ENCODE data around the gene SLC7A8.
"Not testable (repeated sequence)": the region's sequence is repeated elsewhere in the genome, so short reads cannot be mapped to it uniquely, and the experiment has no call there.

The SLC7A8 gene

DNA sequence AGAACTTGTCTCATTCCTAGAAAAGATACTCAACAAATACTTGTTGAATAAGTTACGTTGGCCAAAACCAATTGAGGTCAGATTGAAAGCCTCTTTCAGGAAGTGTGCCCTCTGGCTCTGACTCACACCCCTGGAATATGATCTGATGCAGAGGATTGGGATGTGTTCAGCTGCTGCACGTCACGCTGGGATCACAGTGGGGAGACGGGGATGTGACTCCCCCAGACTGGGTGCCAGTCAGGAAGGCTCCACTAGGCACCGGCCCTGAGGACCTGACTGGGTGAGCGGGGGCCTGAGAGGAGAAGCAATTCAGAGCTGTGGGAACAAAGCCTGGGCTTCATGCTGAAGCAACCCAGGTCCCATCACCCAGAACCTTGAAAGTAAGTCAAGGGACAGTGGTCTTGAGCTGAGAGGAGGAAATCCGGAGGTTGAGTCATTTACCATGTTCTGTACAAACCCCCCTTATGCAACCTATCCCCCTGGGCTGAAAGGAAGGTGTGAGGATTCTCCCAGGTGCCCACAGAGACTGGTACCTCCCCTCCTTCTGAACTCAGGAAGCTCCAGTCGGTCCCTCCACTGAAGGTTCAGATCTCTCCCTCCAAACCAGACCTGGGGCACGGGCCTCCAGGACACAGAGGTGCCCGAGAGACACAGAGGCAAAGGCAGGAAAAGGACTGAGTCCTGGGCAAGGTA lies 68.3 kb downstream of the SLC7A8 start:
- no peaks in the 10 kb centered on the region for H3K9me3 ChIP-seq (ENCODE audit: control insufficient read depth, low read length)
- H3K27me3 ChIP-seq (ENCODE audit: control insufficient read depth, insufficient read depth, low read length, poor library complexity, severe bottlenecking), result no peaks in the 10 kb centered on the region
- H3K4me1 ChIP-seq (ENCODE audit: control insufficient read depth, insufficient read depth, low read length), result peaks cover 21% of the 10 kb centered on the region
- no peak overlapping the region for H3K4me3 ChIP-seq (ENCODE audit: insufficient read depth, low read depth, low read length)
- H3K27ac ChIP-seq (ENCODE audit: insufficient read depth, low read depth, low read length, poor library complexity, severe bottlenecking), result no peak overlapping the region
- 91 to 94% methylated on average over 10 of the region's 10 CpGs for WGBS, 2 experiments
- no peaks in the 10 kb centered on the region for H3K36me3 ChIP-seq (ENCODE audit: control insufficient read depth, insufficient read depth, low read length)

DNA sequence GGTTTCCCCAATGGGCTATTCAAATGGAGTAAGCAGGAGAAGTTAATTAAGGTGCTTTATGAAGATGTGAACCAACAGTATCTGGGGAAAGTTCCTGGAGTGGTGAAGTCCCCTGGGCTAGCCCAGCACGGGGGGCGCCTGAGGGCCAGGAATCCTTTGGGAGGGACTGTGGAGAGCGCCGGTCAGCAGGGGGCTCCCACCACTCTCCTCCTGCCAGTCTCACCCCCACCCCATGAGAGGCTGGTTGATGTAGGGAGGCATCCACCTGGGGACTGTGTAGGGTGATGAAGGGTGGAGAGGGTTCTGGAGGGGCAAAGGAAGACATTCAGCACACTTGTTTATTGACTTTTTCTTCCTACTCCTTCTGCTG lies 68.8 kb downstream of the SLC7A8 start:
- Histone ChIP-seq H3K4me1 (ENCODE audit: control insufficient read depth, insufficient read depth, low read length) (peaks cover 18% of the 10 kb centered on the region), H3K9me3 (ENCODE audit: control insufficient read depth, low read length) (no peaks in the 10 kb centered on the region), H3K27ac (ENCODE audit: insufficient read depth, low read depth, low read length, poor library complexity, severe bottlenecking) (no peak overlapping the region), H3K4me3 (ENCODE audit: insufficient read depth, low read depth, low read length) (no peak overlapping the region), H3K36me3 (ENCODE audit: control insufficient read depth, insufficient read depth, low read length) (no peaks in the 10 kb centered on the region), H3K27me3 (ENCODE audit: control insufficient read depth, insufficient read depth, low read length, poor library complexity, severe bottlenecking) (no peaks in the 10 kb centered on the region)
- WGBS, 2 experiments, result 67 to 86% methylated on average over 4 of the region's 4 CpGs

DNA sequence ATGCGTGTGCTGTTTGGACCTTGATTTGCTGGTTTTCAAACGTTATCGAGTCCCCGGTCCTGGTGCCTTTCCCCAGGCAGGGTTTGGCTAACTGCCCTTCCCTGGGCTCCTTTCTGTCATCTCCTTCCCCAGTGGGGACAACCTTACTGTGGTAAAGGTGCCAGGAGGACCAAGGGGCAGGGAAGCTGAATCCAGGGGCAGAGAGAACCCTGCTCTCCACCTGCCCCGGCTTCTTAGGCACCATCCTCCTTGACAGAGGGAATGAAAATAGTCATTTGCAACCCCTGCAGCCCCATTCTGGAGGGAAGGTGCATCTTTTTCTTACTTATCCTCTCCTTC lies 69.4 kb downstream of the SLC7A8 start:
- Histone ChIP-seq H3K4me3 (ENCODE audit: insufficient read depth, low read depth, low read length) (no peak overlapping the region), H3K27me3 (ENCODE audit: control insufficient read depth, insufficient read depth, low read length, poor library complexity, severe bottlenecking) (no peaks in the 10 kb centered on the region), H3K27ac (ENCODE audit: insufficient read depth, low read depth, low read length, poor library complexity, severe bottlenecking) (no peak overlapping the region), H3K4me1 (ENCODE audit: control insufficient read depth, insufficient read depth, low read length) (peaks cover 16% of the 10 kb centered on the region), H3K36me3 (ENCODE audit: control insufficient read depth, insufficient read depth, low read length) (no peaks in the 10 kb centered on the region), H3K9me3 (ENCODE audit: control insufficient read depth, low read length) (no peaks in the 10 kb centered on the region)
- 75 to 80% methylated on average over 5 of the region's 5 CpGs for WGBS, 2 experiments

DNA sequence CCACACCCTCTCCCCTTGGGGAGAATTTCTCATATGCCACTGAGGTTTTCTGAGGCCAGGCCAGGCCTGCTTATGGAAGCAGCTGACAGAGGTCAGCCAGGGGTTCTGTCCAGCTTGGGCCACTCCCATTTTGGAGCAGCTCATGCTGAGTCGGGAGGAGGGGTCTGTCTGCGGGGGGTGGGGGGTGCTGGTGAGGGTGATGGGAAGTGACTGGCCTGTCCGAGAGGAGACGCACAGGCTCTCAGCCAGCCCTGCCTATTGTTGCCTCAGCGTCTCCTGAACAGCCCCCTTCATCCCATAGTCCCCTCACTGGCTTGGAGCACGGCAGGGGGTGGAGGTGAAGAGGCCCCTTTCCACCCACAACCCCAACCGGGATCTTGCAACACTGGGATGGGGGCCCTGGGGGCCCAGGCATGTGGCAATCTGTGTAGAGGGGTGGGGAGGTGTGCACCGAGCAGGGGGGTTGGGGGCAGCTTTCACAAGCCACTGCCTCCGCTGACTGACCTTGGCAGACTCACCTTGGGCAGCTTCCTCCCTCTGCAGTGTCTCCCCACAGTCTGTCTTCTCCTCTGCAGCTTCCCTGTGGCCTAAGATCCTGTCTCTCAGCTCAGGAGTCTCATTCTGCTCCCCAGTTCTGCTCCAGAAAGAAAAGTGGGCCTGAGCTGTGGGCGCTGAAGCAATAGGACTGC lies 69.9 kb downstream of the SLC7A8 start:
- Histone ChIP-seq H3K4me1 (ENCODE audit: control insufficient read depth, insufficient read depth, low read length) (peaks cover 16% of the 10 kb centered on the region), H3K27ac (ENCODE audit: insufficient read depth, low read depth, low read length, poor library complexity, severe bottlenecking) (no peak overlapping the region), H3K9me3 (ENCODE audit: control insufficient read depth, low read length) (no peaks in the 10 kb centered on the region), H3K36me3 (ENCODE audit: control insufficient read depth, insufficient read depth, low read length) (no peaks in the 10 kb centered on the region), H3K4me3 (ENCODE audit: insufficient read depth, low read depth, low read length) (no peak overlapping the region), H3K27me3 (ENCODE audit: control insufficient read depth, insufficient read depth, low read length, poor library complexity, severe bottlenecking) (no peaks in the 10 kb centered on the region)
- 48 to 53% methylated on average over 7 to 10 of the region's 10 CpGs for WGBS, 2 experiments

DNA sequence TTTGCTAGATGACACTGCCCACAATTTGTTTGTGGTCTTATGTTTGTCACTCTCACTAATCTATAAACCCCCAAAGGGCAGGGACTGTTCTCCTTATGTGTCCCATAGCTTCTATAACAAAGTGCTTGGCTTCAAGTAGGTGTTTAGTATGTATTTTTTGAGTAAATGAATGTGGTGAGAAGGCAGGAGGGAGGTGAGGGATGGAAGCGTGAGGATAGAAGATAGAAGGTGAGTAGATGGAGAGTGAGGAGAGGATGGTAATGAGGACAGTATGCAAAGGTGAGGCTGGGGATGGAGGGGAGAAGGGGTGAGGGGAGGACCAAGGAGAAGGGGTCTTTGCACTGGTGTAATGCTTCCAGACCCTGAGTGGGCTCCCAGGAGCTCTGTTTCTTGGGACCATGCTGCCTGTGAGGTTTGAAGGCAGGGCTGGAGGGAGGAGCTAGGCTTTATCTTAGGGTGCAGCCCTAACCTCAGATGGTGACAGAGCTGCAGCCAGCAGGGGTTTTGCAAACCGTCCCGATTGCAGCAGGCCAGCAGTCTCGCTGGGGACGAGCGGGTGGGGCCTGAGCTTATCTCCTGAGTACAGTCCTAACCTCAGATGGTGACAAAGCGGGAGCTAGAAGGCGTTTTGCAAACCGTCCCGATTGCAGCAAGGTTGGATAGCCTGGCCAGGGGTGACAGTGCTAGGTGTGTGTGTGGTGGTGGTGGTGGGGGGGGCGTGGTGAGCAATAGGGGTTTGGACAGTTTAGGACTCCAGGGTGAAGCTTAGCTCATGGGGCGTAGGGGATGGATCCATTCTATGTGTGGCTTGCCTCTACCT lies 70.9 kb downstream of the SLC7A8 start:
- H3K27me3 ChIP-seq (ENCODE audit: control insufficient read depth, insufficient read depth, low read length, poor library complexity, severe bottlenecking), result no peaks in the 10 kb centered on the region
- peaks cover 16% of the 10 kb centered on the region for H3K4me1 ChIP-seq (ENCODE audit: control insufficient read depth, insufficient read depth, low read length)
- no peak overlapping the region for H3K27ac ChIP-seq (ENCODE audit: insufficient read depth, low read depth, low read length, poor library complexity, severe bottlenecking)
- H3K36me3 ChIP-seq (ENCODE audit: control insufficient read depth, insufficient read depth, low read length), result no peaks in the 10 kb centered on the region
- no peak overlapping the region for H3K4me3 ChIP-seq (ENCODE audit: insufficient read depth, low read depth, low read length)
- 64 to 67% methylated on average over 12 of the region's 12 CpGs for WGBS, 2 experiments
- H3K9me3 ChIP-seq (ENCODE audit: control insufficient read depth, low read length), result no peaks in the 10 kb centered on the region

DNA sequence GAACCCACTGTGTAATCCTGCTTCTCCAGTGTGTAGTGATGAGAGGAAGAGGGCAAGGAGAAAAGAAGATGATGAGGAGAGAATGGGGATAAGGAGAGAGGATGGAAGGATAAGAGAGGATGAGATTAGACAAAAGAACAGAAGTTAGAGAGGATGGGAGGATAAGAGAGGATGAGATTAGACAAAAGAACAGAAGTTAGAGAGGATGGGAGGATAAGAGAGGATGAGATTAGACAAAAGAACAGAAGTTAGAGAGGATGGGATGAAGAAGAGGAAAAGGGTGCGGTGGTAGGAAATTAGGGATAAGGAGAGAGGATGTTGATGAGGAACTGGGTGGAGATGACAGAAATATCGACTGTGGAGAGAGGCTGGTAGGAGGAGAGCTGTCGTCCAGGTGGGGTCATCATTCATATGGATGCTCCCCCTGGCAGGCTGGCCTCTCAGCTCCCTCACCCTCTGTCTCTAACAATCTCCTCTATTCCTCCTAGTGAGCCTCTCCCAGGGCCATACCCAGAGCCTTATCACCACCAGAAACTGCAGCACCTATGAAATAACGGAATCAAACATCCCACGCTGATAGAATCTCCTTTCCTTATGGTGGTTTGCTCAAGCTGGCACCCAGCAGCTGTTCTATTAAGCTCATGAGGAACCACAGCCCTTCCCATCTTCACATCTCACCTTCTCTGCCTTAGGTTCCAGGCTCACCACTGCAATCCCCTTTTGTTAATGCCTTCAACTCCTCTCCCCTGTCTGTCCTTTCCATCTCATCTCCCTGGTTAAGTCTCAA lies 72.7 kb downstream of the SLC7A8 start:
- no peaks in the 10 kb centered on the region for H3K27me3 ChIP-seq (ENCODE audit: control insufficient read depth, insufficient read depth, low read length, poor library complexity, severe bottlenecking)
- H3K27ac ChIP-seq (ENCODE audit: insufficient read depth, low read depth, low read length, poor library complexity, severe bottlenecking), result no peak overlapping the region
- WGBS, 2 experiments, result 82 to 84% methylated on average over 5 of the region's 5 CpGs
- H3K4me3 ChIP-seq (ENCODE audit: insufficient read depth, low read depth, low read length), result no peak overlapping the region
- H3K36me3 ChIP-seq (ENCODE audit: control insufficient read depth, insufficient read depth, low read length), result no peaks in the 10 kb centered on the region
- no peaks in the 10 kb centered on the region for H3K9me3 ChIP-seq (ENCODE audit: control insufficient read depth, low read length)
- H3K4me1 ChIP-seq (ENCODE audit: control insufficient read depth, insufficient read depth, low read length), result peaks cover 16% of the 10 kb centered on the region

DNA sequence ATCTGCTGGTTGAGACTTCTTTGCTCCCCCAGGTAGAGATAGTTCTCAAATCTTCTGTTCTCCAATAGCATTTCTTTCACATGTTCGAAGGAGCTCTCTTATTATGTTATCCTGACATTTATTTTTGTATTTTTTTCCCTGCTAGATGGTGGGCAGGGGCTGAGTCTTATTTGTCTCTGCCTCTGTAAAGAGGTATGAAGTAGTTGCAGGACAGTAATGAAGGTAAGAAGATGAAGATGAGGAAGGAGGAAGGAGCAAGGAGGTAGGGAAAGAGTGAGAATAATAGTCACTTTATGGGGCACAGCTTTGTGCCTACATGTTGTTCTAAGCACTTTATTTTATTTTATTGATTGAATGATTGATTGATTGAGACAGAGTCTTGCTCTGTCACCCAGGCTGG lies 73.7 kb downstream of the SLC7A8 start:
- Histone ChIP-seq H3K4me3 (ENCODE audit: insufficient read depth, low read depth, low read length) (no peak overlapping the region), H3K4me1 (ENCODE audit: control insufficient read depth, insufficient read depth, low read length) (peaks cover 16% of the 10 kb centered on the region), H3K36me3 (ENCODE audit: control insufficient read depth, insufficient read depth, low read length) (no peaks in the 10 kb centered on the region), H3K27me3 (ENCODE audit: control insufficient read depth, insufficient read depth, low read length, poor library complexity, severe bottlenecking) (no peaks in the 10 kb centered on the region), H3K27ac (ENCODE audit: insufficient read depth, low read depth, low read length, poor library complexity, severe bottlenecking) (no peak overlapping the region), H3K9me3 (ENCODE audit: control insufficient read depth, low read length) (no peaks in the 10 kb centered on the region)
- 100% methylated on average over 1 of the region's 1 CpG; no CpG with 5 or more reads in 1 of the 2 experiments for WGBS, 2 experiments

DNA sequence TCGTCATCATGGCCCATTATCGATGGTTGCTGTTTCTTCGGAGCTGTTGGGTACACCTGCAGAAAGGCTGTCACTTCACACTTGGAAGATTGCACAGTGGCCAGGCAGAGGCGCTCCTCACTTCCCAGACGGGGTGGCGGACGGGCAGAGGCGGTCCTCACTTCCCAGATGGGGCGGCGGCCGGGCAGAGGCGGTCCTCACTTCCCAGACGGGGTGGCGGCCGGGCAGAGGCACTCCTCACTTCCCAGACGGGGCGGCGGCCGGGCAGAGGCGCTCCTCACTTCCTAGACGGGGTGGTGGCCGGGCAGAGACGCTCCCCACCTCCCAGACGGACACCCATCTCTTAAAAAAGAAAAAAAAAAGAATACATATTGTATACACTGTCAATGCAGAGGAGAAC lies 75.3 kb downstream of the SLC7A8 start:
- H3K9me3 ChIP-seq (ENCODE audit: control insufficient read depth, low read length); H3K36me3 ChIP-seq (ENCODE audit: control insufficient read depth, insufficient read depth, low read length); H3K27me3 ChIP-seq (ENCODE audit: control insufficient read depth, insufficient read depth, low read length, poor library complexity, severe bottlenecking); H3K4me3 ChIP-seq (ENCODE audit: insufficient read depth, low read depth, low read length); H3K27ac ChIP-seq (ENCODE audit: insufficient read depth, low read depth, low read length, poor library complexity, severe bottlenecking): not testable (repeated sequence)
- 93 to 95% methylated on average over 21 of the region's 24 CpGs for WGBS, 2 experiments
- peaks cover 12% of the 10 kb centered on the region for H3K4me1 ChIP-seq (ENCODE audit: control insufficient read depth, insufficient read depth, low read length)

DNA sequence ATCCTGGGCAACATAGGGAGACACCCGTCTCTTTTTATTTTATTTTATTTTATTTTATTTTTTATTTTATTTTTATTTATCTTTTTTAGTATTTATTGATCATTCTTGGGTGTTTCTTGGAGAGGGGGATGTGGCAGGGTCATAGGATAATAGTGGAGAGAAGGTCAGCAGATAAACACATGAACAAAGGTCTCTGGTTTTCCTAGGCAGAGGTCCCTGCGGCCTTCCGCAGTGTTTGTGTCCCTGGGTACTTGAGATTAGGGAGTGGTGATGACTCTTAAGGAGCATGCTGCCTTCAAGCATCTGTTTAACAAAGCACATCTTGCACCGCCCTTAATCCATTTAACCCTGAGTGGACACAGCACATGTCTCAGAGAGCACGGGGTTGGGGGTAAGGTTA lies 75.8 kb downstream of the SLC7A8 start:
- WGBS, 2 experiments, result 97% methylated on average over 2 of the region's 5 CpGs; no CpG with 5 or more reads in 1 of the 2 experiments
- H3K27ac ChIP-seq (ENCODE audit: insufficient read depth, low read depth, low read length, poor library complexity, severe bottlenecking); H3K9me3 ChIP-seq (ENCODE audit: control insufficient read depth, low read length); H3K36me3 ChIP-seq (ENCODE audit: control insufficient read depth, insufficient read depth, low read length); H3K4me1 ChIP-seq (ENCODE audit: control insufficient read depth, insufficient read depth, low read length); H3K4me3 ChIP-seq (ENCODE audit: insufficient read depth, low read depth, low read length); H3K27me3 ChIP-seq (ENCODE audit: control insufficient read depth, insufficient read depth, low read length, poor library complexity, severe bottlenecking): not testable (repeated sequence)

DNA sequence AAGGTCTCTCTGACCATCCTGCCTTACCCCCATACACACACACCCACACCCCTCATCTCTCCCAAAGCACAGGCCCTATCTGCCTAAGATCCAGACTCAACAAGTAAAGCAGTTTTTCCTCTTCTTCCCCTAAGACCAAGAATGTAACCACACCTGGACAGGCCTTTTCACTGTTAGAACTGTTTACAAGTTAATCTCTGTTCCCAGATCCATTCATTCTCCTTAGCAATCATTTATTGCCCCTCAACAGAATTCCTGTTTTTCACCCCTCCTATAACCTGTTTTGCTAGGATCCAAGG lies 76.8 kb downstream of the SLC7A8 start:
- Histone ChIP-seq H3K36me3 (ENCODE audit: control insufficient read depth, insufficient read depth, low read length) (no peaks in the 10 kb centered on the region), H3K4me3 (ENCODE audit: insufficient read depth, low read depth, low read length) (no peak overlapping the region), H3K4me1 (ENCODE audit: control insufficient read depth, insufficient read depth, low read length) (peaks cover 4% of the 10 kb centered on the region), H3K9me3 (ENCODE audit: control insufficient read depth, low read length) (no peaks in the 10 kb centered on the region), H3K27ac (ENCODE audit: insufficient read depth, low read depth, low read length, poor library complexity, severe bottlenecking) (no peak overlapping the region), H3K27me3 (ENCODE audit: control insufficient read depth, insufficient read depth, low read length, poor library complexity, severe bottlenecking) (no peaks in the 10 kb centered on the region)

Measured in ectodermal cell (in vitro differentiated cells).